ENCODE results near the gene KRI1.
A peak's percentile ranks its signal among the peaks of the same experiment; 100 is the strongest.
"Not testable (repeated sequence)": the region's sequence is repeated elsewhere in the genome, so short reads cannot be mapped to it uniquely, and the experiment has no call there.

Gene KRI1

DNA sequence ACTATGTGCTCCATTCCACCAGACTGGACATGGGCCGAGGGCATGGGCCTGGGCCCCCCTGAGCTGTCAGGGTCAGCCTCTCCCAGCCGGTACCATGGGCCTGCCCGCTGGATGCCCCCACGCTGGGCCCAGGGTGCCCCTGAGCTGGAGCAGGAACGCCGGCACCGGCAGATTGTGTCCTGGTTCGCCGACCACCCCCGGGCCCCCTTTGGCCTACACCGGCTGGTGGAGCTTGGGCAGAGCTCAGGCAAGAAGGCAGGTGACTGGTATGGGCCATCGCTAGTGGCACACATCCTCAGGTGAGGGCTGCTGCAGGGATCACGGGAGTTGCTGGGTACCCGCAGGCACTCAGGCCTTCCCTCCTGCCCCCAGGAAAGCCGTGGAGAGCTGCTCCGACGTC lies 19.0 kb downstream of the KRI1 start:
- no peak for DNase-seq

DNA sequence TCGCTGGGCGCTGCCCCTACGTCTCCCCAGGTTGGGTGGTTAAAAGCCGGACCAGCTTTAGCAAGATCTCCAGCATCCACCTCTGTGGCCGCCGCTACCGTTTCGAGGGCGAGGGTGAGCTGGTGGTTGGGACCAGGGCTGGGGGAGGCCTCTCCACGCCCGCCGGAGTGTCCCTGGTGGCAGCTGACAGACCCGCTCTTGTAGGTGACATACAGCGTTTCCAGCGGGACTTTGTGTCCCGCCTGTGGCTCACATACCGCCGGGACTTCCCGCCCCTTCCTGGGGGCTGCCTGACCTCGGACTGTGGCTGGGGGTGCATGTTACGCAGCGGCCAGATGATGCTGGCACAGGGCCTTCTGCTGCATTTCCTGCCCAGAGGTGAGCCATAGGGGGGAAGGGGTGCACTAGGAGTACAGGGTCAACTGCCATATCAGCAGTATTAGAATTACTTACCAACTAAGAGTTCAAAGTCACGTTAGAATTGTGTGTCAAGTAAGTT lies 21.0 kb downstream of the KRI1 start:
- DNase-seq = no peak

DNA sequence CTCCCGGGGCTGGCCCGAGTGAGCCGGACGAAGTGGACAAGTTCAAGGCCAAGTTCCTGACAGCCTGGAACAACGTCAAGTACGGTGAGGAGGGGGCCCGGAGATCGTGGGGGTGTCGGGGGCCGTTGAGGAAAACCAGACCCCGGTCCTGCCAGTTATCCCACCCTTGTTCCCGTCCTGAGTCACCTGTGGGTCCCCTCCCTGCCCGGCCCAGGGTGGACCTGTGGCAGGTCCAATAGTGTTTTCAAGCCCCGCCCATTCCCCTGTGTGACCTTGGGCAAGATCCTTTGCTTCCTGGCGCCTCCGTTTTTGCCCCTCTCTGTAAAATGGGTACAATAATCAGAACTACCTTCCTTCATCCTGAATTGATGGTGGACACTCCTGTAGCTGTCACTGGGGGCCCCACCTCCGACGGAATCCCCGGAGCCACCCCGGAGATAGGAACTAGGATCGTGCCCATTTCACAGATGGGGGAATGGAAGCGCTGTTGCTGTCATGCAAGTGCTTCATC lies 21.5 kb downstream of the KRI1 start:
- no peak for DNase-seq

DNA sequence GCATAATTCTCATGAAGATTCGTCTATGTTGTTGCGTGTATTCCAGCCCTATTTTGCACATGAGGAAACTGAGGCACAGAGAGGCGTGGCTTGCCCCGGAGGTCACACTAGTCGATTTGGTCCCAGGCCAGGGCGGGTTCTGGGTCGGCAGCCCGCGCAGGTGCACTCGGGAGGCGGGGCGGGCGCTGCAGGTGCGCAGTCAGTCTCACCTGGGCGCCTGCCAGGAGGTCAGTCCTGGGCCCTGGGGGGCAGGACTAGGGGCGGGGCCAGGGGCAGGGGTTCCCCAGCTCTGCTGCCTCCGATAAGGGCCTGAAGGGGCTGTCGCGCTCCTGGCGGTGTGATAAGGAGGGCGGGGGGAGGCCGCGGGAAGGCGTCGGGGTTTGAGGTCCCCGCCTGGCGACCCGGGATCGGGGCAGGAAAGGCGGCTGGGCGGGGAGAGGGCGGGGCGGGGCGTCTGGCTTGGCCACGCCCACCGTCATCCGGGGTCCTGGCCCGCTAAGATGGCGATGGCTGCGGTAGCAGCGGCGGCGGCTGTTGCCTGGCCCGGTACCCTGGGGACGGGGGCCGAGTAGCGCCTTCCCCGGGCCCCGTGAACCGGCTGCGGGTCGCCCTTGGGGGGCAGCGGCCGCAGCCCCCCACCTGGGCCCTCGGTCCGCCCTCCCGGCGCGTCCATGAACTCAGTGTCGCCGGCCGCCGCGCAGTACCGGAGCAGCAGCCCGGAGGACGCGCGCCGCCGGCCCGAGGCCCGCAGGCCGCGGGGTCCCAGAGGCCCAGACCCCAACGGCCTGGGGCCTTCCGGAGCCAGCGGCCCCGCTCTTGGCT lies 22.2 kb downstream of the KRI1 start, which contains the start of gene ATG4D:
Gene ATG4D, plus strand, starts transcription at position 485 of the 822 bp plus-strand sequence. Its CDS starts 187 bp downstream, at position 672.
- peak; percentile 79 for DNase-seq

DNA sequence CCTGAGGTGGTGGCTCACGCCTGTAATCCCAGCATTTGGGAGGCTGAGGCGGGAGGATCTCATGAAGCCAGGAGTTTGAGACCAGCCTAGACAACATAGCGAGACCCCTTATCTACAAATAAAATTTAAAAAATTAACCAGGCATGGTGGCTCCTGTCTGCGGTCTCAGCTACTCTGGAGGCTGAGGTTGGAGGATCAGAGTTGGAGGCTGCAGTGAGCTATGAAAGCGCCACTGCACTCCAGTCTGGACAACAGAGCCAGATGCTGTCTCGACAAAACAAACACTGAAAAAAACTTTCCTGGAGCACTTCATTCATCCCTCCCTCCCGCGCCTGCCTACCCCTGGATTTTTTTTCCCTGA lies 22.8 kb downstream of the KRI1 start:
- no peak for DNase-seq

DNA sequence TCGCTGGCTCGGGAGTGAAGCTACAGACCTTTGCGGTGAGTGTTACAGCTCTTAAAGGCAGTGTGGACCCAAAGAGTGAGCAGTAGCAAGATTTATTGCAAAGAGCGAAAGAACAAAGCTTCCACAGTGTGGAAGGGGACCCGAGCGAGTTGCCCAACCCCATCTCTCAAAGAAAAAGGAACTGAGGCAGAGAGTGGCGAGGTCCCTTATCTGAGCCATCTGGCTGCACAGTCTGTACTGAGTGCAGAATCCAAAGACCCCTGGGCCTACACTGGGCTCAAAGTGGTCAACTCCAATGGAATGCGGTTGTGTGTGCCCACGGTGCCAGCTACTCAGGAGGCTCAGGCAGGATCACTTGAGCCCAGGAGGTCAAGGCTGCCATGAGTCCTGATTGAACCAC lies 26.8 kb downstream of the KRI1 start:
- DNase-seq = not testable (repeated sequence)

DNA sequence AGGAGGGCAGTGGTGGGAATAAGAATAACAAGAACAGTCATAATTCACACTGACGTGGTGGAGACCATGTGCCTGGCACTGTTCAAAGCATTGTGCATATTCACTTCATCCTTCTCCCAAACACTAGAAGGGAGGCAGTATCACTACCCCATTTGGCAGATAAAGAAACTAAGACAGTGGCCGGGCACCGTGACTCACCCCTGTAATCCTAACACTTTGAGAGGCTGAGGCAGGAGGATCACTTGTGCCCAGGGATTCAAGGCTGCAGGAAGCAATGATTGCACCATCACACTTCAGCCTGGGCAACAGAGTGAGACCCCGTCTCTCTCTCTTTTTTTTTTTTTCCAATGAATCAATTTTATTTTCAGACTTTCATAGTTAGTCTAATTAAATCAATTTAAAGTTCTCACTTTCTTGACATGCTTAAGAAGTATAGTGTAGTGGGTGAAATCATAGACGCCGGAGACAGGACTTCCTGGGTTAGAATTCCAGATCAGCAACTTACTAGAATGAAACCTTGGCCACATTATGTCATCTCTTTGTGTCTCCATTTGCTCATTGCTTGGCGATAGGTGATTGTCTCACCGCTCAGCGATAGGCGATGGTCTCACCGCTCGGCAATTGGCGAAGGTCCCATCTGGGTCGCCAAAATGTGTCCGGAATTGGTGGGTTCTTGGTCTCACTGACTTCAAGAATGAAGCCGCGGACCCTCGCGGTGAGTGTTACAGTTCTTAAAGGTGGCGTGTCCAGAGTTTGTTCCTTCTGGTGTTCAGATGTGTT lies 27.4 kb downstream of the KRI1 start:
- DNase-seq = no peak

DNA sequence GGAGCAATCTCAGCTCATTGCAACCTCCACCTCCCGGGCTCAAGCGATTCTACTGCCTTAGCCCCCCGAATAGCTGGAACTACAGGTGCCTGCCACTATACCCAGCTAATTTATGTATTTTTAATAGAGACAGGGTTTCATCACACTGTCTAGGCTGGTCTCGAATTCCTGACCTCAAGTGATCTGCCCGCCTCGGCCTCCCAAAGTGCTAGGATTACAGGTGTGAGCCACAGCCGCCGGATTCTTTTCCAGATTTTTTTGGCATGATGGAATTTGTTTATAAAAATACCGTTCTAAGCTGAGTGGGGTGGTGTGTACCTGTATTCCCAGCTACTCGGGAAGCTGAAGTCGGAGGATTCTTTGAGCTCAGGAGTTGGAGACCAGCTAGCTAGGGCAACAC lies 28.1 kb downstream of the KRI1 start:
- DNase-seq = no peak

DNA sequence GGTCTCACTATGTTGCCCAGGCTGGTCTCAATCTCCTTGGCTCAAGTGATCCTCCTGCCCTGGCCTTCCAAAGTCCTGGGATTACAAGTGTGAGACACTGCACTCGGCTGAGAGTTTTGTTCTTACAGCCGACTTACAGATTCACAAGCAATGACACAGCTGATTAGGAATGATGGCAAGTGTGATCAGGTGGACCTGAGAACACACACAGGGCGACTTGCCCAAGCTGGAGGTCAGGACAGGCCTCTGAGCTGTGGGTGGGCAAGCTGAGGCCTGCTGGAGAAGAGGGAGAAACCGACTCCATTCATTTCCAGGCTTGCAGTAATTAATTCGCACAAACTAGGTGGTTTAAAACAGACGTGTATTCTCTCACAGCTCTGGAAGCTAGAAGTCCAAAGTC lies 30.2 kb downstream of the KRI1 start:
- DNase-seq = no peak

DNA sequence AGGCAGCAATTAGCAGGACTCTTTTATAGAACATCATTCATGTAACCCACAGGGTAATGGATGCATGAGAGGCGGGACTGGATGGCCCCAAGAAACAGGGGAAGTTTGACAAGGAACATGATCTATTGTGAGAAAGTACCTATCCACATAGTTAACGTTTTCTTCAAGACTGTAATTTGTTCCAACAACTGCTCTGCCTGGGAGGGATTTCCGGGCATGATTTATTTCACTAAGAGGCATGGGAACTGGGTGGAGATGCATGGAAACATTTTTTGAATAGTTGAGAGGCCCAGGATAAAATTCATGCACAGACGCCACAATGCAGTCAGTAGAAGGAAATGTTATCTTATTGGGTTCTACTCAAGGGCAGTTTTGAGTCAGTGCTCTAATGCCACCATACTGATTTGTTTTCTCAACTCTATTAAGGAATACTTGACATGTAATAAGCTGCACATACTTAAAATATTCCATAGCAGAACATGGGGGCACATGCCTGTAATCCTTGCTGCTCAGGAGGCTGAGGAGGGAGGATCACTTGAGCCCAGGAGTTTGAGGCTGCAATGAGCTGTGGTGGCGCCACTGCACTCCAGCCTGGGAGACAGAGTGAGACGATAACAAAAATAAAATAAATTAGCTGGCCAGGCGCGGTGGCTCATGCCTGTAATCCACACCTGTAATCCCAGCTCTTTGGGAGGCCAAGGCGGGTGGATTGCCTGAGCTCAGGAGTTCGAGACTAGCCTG lies 32.0 kb downstream of the KRI1 start:
- no peak for DNase-seq

DNA sequence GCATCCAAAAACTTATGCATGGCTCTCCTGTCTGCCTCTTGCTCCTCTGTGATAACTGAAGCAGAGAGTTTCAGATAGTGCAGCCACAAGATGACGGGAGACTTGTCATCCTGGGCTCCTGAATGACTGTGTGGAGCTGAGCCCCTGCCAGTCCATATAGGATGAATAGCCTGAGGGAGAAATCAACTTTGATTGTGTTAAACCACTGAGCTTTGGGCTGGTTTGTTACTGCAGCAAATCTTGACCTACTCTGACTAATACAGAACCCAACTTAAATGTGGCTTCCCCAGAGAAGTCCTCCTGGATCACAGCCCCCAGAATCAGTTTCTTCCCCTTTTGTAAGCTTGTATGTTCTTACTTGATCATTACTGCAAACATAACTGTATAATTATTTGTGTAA lies 33.4 kb downstream of the KRI1 start:
- no peak for DNase-seq

DNA sequence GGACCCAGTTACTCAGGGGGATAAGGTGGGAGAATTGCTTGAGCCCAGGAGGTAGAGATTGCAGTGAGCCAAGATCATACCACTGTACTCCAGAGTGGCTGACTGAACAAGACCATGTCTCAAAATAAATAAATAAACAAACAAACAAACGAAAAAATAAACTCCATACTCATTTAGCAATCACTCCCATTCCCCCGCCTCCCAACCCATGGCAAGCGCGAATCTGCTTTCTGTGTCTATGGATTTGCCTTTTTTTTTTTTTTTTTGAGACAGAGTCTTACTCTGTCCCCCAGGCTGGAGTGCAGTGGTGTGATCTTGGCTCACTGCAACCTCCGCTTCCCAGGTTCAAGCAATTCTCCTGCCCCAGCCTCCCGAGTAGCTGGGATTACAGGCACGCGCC lies 38.9 kb downstream of the KRI1 start:
- not testable (repeated sequence) for DNase-seq

DNA sequence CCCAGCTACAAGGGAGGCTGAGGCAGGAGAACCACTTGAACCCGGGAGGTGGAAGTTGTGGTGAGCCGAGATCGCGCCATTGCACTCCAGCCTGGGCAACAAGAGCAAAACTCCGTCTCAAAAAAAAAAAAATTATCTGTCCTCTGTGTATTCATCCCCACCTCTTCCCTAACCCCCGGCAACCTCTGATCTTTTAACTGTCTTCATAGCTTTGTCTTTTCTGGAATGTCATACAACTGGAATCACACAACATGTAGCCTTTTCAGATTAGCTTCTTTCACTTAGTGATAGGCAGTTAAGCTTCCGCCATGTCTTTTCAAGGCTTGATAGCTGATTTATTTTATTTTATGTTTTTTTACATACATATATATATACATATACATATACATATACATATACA lies 40.2 kb downstream of the KRI1 start:
- no peak for DNase-seq

DNA sequence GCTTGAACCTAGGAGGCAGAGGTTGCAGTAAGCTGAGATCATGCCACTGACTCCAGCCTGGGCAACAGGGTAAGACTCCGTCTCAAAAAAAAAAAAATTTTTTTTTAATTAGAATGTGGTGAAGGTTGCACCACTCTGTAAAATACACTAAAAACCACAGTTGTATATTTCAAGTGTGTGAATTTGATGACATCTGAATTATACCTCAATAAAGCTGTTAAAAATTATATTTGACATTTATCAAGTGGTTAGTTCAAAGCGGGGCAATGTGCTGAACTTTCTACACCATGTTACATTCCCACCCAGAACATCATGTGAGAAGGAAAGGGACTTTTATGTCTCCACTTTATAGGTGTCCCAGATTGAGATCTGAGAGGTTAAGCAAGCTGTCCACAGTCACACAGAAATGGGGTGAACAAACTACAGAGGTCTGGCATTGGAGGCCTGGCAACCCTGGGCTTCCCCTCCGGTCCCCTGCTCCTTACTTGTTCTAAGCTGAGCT lies 42.6 kb downstream of the KRI1 start:
- DNase-seq = no peak

DNA sequence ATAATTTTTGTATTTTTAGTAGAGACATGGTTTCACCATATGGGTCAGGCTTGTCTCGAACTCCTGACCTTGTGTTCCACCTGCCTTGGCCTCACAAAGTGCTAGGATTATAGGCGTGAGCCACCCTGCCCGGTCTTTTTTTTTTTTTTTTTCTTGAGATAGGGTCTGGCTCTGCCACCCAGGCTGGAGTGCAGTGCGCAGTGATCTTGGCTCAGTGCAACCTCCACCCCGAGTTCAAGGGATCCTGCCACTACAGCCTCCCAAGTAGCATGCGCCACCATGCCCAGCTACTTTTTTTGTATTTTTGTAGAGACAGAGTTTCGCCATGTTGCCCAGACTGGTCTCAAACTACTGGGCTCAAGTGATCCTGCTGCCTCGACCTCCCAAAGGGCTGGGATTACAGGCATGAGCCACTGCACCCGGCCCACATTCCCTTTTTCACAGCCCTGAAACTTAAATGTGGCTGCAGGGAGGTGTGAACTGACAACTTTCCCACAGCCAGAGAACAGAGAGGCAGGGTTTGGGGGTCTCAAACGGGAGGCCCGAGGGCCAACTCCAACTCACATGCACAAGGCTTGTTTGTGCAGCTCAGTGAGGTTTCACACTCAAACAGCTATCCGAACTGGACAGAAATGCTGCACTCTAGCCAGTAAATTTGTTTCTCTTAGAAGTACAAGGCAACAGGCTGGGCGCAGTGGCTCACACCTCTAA lies 44.2 kb downstream of the KRI1 start:
- DNase-seq = no peak

DNA sequence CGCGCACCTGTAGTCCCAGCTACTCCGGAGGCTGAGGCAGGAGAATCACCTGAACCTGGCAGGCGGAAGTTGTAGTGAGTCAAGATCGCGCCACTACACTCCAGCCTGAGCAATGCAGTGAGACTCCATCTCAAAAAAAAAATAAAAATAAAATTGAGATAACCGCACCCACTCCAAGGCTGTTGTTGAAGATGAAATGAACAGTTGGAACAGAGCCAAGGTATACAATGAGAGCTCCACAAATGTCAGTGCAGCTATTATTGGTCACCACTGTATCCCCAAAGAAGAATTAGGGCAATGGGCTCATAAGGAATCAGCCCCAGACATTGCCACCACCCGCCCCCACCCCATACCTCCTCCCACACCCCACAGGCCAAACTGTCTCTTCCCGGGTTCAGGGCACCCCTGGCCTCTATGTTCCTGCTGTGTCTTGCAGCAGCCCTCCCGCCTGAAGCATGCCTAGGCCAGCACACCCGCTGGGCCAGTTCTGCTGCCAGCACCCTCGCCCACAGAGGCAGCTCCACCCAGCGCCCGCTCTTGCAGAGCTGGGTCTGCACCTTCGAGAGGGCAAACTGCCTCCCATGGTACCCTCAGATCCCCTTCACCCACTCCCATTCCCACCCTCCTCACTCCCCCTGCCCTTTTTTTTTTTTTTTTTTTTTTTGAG lies 45.0 kb downstream of the KRI1 start:
- no peak for DNase-seq

DNA sequence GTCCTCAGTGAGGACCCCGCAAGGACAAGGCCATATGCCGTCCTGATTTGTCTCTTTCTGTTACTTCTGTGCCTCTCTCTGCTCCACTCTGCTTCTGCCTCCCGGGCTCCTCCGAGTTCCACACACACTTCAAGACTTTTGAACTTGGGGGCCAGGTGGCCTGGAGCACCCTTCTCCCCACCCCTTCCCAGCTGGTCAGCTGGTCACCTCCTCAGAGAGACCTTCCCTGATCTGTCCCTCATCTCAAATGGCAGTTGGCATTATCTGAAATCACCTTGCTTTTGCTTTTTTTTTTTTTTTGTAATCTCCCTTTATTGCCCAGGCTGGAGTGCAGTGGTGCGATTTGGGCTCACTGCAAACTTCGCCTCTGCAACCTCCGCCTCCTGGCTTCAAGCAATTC lies 46.4 kb downstream of the KRI1 start:
- DNase-seq = no peak

DNA sequence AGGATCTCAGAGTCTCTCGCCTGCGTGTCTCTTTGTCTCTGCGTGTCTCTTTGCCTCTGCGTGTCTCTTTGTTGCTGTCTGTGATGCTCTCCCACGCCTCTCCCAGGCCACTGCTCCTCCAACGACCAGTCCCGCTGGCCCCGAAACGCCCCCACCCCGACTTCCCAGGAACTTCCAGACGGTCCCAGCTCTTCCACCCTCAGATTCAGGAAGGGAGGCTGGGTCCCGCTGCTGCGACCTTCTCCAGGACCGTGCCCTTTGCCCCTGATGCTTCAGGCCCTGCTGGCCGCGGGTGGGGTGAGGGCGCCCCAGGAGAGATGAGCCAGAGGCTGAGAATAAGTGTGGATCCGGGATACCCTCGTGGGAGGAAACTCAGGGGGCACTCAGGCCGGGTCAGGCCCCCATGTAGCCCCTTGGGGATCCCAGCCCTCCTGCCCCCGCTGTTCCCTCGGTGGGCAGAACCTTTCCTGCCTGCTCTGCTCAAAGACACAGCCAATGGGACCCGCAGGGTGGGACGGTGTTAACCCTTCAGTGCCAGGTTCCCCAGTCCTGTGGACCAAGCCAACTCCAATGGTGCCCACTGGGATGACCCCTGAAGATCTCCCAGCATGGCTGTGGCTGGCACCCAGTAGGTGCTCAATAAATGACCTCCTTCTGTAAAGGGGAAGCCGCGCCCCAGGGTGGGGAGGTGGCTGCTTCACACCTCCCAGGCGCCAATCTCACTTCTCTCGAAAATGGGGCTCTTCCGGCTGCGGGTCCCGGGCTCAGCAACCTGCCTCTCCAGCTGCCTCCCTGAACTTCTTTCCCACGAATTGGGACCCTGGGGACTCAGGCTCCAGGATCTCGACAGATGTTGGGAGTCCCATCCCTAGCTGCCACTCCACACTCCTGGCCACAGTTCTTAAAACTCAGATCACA lies 47.1 kb downstream of the KRI1 start:
- peak; percentile 35 for DNase-seq

DNA sequence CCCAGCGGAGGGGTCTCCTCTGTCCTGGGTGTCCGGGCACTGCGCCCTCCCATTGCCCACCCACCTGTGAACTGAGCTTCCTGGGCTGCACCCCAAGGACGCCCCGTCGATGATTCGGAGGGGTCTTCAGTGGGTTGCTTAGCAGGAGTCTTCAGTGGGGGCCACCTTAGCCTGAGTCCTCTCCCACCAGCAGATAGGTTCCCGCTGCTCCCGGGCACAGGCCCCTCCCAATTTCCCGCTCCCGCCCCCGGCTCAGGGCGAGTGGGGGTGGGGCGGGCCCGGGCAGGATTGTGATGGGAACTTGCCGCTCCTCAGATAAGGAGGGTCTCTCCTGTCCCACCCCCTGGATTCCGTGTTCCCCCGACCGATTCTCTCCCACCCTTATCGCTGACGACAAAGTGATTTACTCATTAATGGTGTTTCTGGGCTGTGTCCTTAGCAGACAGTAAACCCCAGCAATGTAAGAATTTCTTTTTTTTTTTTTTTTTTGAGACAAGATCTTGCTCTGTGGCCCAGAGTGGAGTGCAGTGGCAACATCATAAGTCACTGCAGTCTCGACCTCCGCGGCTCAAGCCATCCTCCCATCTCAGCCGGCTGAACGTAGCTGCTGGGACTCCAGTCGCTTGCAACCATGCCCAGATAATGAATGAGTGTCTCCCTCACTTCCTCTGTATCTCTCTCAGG lies 47.9 kb downstream of the KRI1 start:
- DNase-seq = no peak

DNA sequence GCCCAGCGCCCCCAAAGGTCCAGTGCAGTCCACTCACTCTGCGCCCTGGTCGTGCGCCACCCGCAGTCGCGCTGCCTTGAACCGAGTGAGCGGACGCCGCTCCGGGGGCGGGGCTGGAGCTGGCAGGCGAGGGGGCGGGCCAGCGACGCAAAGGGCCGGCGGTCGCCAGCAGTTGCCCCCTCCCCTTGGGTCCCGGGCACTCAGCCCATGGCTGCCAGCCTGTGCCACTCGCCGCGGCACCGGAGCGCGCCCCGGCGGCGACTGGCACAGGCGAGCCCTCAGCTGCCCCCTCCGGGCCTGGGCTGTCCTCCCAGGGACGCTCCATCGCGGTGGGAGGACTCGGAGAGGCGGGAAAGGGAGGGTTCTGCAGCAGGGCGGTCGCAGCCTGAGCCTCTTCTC lies 48.5 kb downstream of the KRI1 start, which contains the start of gene S1PR5:
Gene S1PR5, minus strand, starts transcription at position 87 of the 399 bp plus-strand sequence. CDS start 2,436 bp downstream, outside the sequence.
- no peak for DNase-seq

Data from activated gamma-delta T cell treated with Interleukin-2 at 50 U/mL for 16 hours (primary cell).